ENCODE measurements around the gene CPEB2.

The CPEB2 gene

GRCh38 chr4:15011166-15011565 lies 8.9 kb downstream of the CPEB2 start:
- DNase-seq = no peak

DNA sequence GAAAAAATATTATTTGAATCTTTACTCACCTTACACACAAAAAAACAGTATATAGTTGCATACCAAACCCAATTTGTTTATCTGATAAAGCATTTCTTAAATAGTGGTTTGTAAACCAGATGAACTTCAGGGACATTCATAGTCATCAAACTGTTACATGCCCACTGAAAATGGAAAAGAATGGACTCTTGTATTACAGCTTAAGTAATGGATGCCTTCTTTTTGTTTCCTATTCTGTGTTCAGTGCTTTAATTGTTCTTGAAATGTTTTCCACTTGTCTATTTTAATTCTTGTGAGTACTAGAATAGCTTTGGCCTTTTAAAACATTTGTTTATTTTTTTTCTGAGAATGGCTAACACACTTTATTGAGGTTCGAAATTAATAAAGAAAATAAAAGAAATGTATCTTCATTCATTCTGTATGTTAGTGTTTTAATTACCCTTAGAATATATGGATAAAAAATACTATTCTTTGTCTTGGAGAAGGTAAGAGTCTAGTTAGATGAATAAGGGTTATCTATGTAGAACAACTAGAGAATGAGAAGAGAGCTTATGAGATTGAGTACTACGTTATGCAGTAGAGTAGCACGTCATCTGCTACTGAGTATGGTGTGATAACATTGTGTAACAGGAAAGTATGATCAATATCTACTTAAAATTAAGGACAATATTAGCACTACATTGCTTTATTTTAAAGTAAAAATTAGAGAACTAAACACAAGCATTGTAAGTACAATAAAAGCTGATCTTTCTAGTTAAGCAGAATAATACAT lies 9.9 kb downstream of the CPEB2 start:
- DNase-seq = no peak

- DNase-seq = no peak
Observed at GRCh38 chr4:15013585-15013984, 11.3 kb downstream of the CPEB2 start.

- no peak for DNase-seq
Observed at GRCh38 chr4:15015170-15015569, 12.9 kb downstream of the CPEB2 start.

DNA sequence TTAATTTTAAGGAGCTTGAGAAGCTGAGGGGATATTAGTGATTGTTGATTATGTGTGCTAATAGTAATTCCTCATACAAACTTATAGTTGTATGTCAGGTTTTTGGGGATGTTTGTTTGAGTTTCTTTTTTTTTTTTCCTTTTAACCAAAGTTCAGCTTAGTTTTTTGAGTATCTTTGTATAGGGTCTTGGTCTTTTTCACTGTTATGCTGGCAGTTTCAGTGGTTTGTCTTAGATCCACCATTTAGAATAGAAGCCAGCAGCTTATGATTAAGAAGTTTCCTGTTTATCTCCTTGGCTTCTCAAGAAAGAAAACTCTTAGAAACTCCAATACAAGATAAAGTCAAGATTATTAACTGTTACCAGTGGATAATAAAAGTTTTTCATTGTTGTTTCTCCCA lies 16.1 kb downstream of the CPEB2 start:
- no peak for DNase-seq

- DNase-seq = no peak
Observed at GRCh38 chr4:15020502-15021286, 18.4 kb downstream of the CPEB2 start.

DNA sequence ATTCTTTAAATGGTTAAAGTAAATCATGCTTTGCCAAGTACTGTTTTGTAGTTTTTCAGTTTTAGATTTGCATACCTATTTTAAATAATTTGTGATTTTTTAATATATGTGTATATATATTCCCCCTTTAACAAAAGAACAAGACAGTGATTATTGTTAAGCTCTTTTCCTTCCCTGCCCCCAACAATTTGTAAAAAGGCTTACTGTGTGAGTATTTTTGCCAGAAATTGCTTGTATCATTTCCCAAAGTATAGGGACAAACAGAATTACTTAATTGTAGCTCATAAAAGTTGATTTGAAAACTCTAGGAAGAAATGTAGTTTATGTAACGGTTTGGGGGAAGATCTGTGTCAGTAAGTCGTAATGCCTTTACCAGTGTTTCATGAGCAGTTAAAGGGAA lies 19.0 kb downstream of the CPEB2 start:
- DNase-seq = no peak

DNA sequence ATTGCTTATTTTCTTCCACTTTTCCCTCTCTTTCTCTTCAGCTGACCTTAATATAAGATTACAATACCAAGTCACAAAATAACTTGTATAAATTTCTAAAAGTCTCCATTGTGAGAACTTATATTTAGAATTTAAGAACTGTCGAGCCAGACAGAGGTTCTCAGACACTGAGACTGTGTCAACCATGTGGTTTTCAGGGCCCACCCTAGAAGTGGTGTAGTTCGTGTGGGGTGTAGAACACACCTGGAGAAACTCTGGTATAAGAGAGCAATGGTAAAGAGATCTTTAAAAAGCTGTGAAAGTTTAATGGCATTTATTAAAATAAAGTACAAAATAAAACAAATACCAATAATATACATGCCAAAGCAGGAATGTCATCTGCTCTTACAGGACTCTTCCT lies 19.7 kb downstream of the CPEB2 start:
- DNase-seq = no peak

GRCh38 chr4:15024386-15024785 lies 22.1 kb downstream of the CPEB2 start:
- no peak for DNase-seq

- DNase-seq = no peak
Observed at GRCh38 chr4:15025693-15026092, 23.4 kb downstream of the CPEB2 start.

DNA sequence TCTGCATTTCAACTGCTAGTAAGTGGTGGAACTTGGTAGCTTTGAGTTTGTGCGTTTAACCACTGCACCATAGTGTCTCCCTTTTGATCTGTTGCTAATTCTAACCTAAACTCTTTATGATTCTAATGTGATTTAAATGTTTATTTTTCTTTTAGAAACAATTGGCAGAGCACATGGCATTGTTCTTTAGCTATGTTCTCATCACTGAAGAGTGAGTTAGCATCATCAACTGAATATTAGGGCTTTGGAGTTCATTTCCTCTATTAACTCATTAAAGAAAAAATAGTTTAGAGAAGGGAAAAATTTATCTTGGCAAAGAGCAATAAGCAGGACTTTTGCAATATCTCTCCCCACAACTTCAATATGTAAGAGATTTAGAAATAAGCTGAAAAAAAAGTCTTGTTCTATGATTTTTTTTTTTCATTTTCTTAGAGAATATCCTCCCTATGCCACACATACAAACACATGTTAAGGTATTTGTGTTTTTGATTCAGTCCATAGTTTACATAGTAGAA lies 25.7 kb downstream of the CPEB2 start:
- no peak for DNase-seq

- no peak for DNase-seq
Observed at GRCh38 chr4:15031197-15031596, 28.9 kb downstream of the CPEB2 start.

GRCh38 chr4:15031993-15032675 lies 29.9 kb downstream of the CPEB2 start:
- no peak for DNase-seq

DNA sequence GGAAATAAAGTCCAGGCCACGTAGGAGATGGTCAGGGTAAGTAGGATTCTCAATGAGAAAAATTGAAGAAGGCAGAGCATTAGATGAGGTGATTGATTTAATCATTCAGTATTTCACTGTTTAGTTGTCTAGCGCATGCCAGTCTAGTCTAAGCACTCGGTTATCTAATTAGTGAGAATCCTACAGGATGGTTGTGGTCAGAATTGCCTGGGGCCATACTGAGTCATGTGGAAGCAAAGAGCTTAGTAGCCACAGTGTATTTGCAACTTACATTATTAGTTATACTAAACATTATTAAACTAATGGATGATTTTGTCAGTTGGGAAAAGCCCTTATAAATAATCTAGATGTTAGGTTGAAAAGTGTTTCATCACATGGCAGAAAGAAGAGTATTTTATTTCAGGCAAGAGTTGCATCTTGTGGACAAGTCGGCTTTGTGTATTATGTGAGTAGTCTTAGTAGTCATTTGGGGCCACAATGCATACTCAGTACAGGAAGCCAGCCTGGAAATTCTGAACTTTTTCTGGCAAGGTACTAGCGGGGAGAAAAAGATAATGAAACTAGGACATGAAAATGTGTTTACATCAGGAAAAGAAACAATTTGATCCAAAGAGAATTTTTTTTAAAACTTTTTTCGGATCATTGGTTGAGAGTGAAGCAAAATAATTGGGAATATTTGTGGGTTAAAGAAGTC lies 31.9 kb downstream of the CPEB2 start:
- DNase-seq = no peak

DNA sequence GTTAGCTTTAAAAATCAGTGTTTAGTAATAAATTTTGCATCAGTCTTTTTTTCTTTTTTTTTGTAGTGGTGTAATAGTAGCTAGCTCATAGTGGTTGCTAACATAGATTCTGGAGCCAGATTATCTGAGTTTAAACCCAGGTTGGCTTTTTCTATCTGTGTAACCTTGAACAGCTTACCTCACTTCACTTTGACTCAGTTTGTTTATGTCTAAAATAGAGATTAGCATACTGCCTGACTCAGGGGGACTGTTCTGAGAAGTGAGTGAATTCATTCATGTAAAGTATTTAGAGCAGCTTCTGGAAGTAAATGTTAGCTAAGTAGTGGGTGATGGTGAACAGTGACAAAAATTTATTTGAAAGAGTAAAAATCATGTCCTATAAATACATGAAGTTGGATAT lies 32.9 kb downstream of the CPEB2 start:
- DNase-seq = no peak

DNA sequence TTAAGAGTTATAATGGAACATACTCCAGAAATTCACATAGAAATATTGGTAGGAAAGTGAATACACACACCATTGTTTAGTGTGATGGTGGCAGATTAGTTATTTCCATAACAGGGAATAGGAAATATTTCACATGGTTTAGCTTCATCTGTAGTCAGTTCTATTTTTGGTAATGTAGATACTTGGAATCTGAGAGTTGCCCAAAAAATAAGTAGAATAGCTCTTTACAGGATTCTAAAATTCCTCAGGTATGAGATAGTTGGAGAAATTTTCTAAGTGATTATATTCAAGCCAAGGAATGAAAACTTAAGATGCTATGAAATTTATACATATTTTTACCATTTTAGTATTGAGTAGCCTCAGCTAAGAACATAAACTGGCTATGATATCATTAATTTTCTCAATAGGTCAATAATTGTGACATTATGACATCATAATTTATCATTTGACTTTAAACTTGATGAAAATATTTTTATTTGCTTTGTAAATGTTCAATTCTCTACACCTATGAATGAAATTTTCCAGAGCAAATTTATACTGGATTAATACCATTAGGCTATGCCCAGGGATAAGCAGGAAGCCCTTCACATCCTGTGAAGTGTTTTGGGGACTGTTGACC lies 35.8 kb downstream of the CPEB2 start:
- DNase-seq = no peak

- DNase-seq = no peak
Observed at GRCh38 chr4:15040916-15041463, 38.7 kb downstream of the CPEB2 start.

DNA sequence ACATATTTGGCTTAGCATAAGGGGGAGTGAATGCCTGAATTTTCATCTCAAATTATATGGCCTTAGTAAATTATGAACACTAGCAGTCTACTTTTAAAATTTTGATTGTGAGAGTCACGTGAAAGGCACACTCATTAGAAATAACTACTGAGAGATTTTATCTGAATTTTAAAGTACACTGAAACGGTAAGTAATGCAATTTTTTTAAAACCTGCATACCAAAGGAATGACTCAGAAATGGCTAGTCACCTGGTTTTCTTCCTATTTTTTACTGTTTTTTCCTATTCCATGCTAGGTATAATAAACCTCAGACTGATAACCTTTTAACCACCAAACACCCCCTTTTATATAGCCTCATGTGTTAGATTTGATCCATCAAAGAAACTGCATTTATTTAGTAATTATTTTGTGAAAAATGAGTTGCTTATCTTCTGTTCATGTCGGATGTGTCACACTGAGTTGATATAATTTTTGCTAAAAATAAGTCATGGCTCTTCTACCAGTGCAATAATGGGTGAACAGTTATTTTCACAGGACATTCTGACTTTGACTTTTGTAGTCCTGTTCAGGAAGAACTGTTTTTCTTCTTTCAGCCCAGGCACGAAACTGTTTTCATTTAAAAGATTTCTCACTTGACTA lies 40.4 kb downstream of the CPEB2 start:
- DNase-seq = no peak

- DNase-seq = peak in 1 of 2 experiments; percentile 8
Observed at GRCh38 chr4:15043226-15043625, 40.9 kb downstream of the CPEB2 start.

DNA sequence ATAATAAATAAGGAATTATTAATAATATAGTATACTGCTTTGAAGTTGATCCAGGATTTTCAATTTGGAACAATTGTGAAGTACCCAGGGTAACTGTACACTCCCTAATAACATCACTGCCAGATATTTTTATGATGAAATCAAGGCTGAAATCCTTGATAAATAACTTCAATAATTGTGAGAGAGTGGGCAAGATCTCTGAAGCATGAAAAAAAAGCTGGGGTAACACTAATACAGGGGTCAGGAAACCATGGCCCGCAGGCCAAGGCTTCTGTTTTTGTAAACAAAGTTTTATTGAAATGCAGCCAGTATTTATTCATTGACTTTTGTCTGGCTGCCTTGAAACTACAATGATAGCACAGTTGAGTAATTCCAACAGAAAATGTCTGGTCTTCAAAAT lies 41.6 kb downstream of the CPEB2 start:
- DNase-seq = no peak

GRCh38 chr4:15054541-15054940 lies 52.3 kb downstream of the CPEB2 start:
- DNase-seq = no peak

DNA sequence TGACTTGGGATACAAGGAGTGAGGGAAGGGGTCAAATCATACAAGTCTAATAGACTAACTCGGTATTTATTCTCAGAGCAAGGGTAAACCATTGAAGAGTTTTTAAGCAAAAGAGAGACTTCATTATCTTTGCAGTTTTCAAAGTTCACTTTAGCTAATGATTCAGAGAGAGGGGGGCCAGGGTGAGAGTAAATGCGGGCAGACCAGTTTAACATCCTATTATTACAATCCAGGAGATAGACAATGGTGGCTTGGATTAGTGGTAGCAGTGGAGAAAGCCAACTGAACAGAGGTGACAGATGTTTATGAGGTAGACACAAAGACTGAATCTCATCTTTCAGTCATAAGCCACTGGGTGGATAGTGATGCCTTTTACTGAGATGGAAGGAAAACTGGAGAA lies 57.9 kb downstream of the CPEB2 start:
- DNase-seq = no peak

Data from Kasumi-1 (cell line).